ENCODE results near the gene SMARCA4.
"Not testable (repeated sequence)": the region's sequence is repeated elsewhere in the genome, so short reads cannot be mapped to it uniquely, and the experiment has no call there.

The SMARCA4 gene

DNA sequence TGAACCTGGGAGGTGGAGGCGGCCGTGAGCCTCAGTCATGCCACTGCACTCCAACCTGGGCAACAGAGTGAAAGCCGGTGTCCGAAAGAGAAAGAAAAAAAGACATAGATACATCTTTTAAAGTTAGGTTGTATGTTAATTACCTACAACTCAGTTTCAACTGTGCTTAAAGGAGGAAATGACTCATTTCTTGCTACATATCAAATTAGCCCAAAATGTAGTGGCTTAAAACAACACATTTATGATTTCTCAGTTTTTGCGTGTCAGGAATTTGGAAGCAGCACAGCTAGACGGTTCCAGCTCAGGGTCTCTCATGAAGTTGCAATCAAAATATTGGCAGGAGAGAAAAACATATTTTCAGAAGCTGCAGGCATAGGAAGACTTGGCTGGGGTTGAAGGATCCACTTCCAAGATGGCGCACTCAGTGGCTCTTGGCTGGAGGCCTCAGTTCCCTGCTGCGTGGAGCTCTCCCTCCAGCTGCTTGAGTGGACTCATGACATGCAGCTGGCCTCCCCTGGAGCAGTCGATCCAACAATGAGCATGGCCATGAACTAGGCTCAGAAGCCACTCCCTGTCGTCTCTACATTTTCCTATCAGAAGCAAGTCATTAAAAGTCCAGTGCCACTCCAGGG, 135.5 kb downstream of the SMARCA4 start:
- no peak for TF ChIP-seq ZFX (IDR thresholded peaks at IDR 0.05)
- TF ChIP-seq, protein P1, sequence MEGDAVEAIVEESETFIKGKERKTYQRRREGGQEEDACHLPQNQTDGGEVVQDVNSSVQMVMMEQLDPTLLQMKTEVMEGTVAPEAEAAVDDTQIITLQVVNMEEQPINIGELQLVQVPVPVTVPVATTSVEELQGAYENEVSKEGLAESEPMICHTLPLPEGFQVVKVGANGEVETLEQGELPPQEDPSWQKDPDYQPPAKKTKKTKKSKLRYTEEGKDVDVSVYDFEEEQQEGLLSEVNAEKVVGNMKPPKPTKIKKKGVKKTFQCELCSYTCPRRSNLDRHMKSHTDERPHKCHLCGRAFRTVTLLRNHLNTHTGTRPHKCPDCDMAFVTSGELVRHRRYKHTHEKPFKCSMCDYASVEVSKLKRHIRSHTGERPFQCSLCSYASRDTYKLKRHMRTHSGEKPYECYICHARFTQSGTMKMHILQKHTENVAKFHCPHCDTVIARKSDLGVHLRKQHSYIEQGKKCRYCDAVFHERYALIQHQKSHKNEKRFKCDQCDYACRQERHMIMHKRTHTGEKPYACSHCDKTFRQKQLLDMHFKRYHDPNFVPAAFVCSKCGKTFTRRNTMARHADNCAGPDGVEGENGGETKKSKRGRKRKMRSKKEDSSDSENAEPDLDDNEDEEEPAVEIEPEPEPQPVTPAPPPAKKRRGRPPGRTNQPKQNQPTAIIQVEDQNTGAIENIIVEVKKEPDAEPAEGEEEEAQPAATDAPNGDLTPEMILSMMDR (conservative IDR thresholded peaks at IDR 0.05), result no peak
- H3K27ac ChIP-seq, result no peak overlapping the region

DNA sequence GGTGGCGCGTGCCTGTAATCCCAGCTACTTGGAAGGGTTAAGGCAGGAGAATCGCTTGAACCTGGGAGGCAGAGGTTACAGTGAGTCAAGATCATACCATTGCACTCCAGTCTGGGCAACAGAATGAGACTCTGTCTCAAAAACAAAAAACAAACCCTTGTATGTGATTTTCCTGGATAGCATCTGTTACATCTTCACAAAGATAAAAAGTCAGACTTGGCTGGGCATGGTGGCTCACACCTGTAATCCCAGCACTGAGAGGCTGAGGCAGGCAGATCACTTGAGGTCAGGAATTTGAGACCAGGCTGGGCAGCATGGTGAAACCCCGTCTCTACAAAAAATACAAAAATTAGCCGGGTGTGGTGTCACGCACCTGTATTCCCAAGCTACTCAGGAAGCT, 136.5 kb downstream of the SMARCA4 start:
- not testable (repeated sequence) for H3K27ac ChIP-seq

DNA sequence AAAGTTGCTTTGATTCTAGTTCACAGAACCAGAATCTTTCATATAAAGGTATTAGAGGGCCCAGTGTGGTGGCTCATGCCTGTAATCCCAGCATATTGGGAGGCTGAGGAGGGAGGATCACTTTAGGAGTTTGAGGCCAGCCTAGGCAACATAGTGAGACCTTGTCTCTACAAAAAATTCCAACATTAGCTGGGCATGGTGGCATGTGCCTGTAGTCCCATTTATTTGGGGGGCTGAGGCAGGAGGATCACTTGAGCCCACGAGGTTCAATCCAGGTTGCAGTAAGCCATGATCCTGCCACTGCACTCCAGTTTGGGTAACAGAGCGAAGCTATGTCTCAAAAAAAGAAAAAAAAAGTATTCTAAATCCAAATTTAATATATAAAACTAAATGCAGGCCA, 137.5 kb downstream of the SMARCA4 start:
- no peak overlapping the region for H3K27ac ChIP-seq
- TF ChIP-seq, protein P1 (conservative IDR thresholded peaks at IDR 0.05), result no peak
- TF ChIP-seq ZFX (IDR thresholded peaks at IDR 0.05), result no peak

DNA sequence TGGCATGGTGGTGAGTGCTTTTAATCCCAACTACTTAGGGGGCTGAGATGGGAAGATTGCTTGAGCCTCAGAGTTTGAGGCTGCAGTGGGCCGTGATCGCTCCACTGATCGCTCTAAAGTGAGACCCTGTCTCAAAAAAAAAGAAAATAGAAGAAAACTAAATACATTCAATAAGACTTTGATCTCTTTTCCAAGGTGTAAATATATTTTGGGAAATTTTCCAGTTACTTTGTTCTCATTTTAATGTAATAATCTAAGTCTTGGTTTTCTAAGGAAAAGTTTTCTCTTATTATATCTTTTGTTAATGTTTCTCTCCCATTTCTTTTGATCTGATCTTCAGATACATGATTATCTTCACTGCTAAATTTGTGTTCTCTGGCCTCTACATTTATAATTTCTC, 138.0 kb downstream of the SMARCA4 start:
- TF ChIP-seq, protein P1 (conservative IDR thresholded peaks at IDR 0.05), result no peak
- no peak overlapping the region for H3K27ac ChIP-seq

DNA sequence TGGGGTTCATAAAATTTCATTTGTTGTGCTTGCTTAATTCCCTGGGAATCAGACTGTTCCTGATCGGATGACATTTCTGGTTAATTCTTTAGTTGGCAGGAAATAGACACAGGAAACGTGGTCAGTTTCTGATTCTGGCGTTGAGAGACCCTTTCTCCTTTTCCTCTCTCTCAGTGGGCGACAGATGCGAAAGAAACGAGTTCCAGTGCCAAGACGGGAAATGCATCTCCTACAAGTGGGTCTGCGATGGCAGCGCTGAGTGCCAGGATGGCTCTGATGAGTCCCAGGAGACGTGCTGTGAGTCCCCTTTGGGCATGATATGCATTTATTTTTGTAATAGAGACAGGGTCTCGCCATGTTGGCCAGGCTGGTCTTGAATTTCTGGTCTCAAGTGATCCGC, 139.2 kb downstream of the SMARCA4 start:
- no peak overlapping the region for H3K27ac ChIP-seq
- TF ChIP-seq, protein P1 (conservative IDR thresholded peaks at IDR 0.05), result no peak
- TF ChIP-seq ZFX (IDR thresholded peaks at IDR 0.05), result no peak

DNA sequence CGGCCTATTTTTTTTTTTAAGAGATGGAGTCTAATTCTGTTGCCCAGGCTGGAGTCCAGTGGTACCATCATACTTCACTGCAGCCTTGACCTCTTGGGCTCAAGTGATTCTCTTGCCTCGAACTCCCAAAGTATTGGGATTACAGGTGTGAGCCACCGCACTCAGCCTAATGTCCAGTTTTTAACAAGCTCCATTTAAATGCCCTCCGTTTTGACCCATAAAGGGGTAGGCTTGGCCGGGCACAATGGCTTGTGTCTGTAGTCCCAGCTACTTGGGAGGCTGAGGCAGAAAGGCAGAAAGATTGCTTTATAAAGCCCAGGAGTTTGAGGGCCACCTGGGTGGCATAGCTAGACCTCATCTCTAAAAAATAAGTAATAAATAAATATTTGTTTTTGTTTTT, 140.2 kb downstream of the SMARCA4 start:
- no peak overlapping the region for H3K27ac ChIP-seq
- TF ChIP-seq, protein P1 (conservative IDR thresholded peaks at IDR 0.05), result no peak
- no peak for TF ChIP-seq ZFX (IDR thresholded peaks at IDR 0.05)

DNA sequence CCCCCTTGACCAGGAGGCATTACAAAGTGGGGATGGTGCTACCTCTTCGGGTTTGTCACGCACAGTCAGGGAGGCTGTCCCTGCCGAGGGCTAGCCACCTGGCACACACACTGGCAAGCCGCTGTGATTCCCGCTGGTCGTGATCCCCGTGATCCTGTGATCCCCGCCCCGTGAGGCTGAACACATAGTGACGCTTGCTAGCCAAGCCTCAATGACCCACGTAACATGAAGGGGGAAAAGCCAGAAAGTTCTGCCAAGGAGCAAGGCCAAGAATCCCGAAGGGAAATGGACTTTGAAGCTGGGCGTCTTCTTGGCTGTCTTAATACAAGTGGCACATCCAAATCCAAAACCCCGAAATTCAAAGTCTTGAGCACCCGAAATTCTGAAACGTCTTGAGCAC, 142.1 kb downstream of the SMARCA4 start:
- no peak for TF ChIP-seq ZFX (IDR thresholded peaks at IDR 0.05)
- TF ChIP-seq, protein P1 (conservative IDR thresholded peaks at IDR 0.05), result no peak
- H3K27ac ChIP-seq, result no peak overlapping the region

DNA sequence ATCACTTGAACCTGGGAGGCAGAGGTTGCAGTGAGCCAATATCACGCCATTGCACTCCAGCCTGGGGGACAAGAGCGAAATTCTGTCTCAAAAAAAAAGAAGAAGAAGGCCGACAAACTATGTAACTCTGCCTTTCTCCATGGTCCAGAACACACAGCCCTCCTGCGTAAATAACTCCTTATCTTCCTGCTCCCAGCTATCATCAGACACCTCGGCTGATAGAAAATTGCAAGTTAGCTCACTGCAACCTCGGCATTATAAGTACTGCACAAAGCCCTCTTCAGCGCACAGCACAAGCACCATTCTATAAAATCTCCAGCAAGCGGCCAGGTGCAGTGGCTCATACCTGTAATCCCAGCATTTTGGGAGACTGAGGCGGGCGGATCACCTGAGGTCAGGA, 142.8 kb downstream of the SMARCA4 start:
- not testable (repeated sequence) for H3K27ac ChIP-seq

All from C4-2B (cell line).